CD4-positive, CD25-positive, alpha-beta regulatory T cell (primary cell): ENCODE measurements around the gene ZBTB8A. TPM values are rescaled to one million over a fixed set of nuclear protein-coding genes. Genes with fewer than 3 reads are reported as not detected.
A peak's percentile ranks its signal among the peaks of the same experiment; 100 is the strongest.
"Not testable (repeated sequence)": the region's sequence is repeated elsewhere in the genome, so short reads cannot be mapped to it uniquely, and the experiment has no call there.

Experiments
- ATAC-seq, 2 donors: fragments of 150-1000 bp; cut with Tn5 transposase; one replicate each; pipeline ENCODE4 v1.10.0; 2021; ENCODE audit warnings: low read depth in 2 of 2, moderate number of reproducible peaks in 2 of 2, moderate library complexity in 1 of 2
- DNase-seq, 3 donors: peaks; one replicate each; pipeline versions ENCODE4 v3.0.0 to v3.0.0-alpha.2; 2012 to 2022; ENCODE audit warnings: mixed read lengths in 1 of 3
- H3K27ac ChIP-seq: one replicate; pipeline ENCODE4 v1.7.0; 2013; ENCODE audit warnings: mild to moderate bottlenecking, low read length; ENCODE audit not compliant: insufficient read depth, poor library complexity, severe bottlenecking
- H3K27me3 ChIP-seq: one replicate; pipeline ENCODE4 v1.7.0; 2013; ENCODE audit warnings: low read length; ENCODE audit not compliant: control insufficient read depth, insufficient read depth
- H3K36me3 ChIP-seq: one replicate; pipeline ENCODE4 v1.7.0; 2013; ENCODE audit warnings: mild to moderate bottlenecking, low read length, moderate library complexity; ENCODE audit not compliant: control insufficient read depth, insufficient read depth
- H3K4me1 ChIP-seq: 2 replicates; pipeline ENCODE4 v1.7.0; 2013; ENCODE audit warnings: mild to moderate bottlenecking, low read length; ENCODE audit not compliant: insufficient read depth, control insufficient read depth, poor library complexity, severe bottlenecking
- H3K4me3 ChIP-seq: one replicate; pipeline ENCODE4 v1.7.0; 2013; ENCODE audit warnings: low read depth, mild to moderate bottlenecking, low read length, moderate library complexity
- H3K9me3 ChIP-seq, 2 experiments: 1 replicate in 1 of 2; 2 replicates in 1 of 2; pipeline ENCODE4 v1.7.0; 2013; ENCODE audit warnings: low read length in 2 of 2, mild to moderate bottlenecking in 1 of 2, moderate library complexity in 1 of 2; ENCODE audit not compliant: control insufficient read depth in 2 of 2
- H3K27ac Mint-ChIP-seq, 3 donors: one replicate each; pipeline ENCODE4 v1.8.0; 2020 to 2022; ENCODE audit warnings: mild to moderate bottlenecking in 3 of 3, mixed read lengths in 3 of 3, moderate library complexity in 2 of 3
- H3K27me3 Mint-ChIP-seq: one replicate; pipeline ENCODE4 v1.8.0; 2022; ENCODE audit warnings: mild to moderate bottlenecking, mixed read lengths
- H3K36me3 Mint-ChIP-seq: one replicate; pipeline ENCODE4 v1.8.0; 2020; ENCODE audit warnings: mixed read lengths
- H3K4me1 Mint-ChIP-seq, 4 donors: one replicate each; pipeline ENCODE4 v1.8.0; 2020 to 2022; ENCODE audit warnings: mixed read lengths in 4 of 4, mild to moderate bottlenecking in 1 of 4
- H3K4me3 Mint-ChIP-seq, 4 donors: one replicate each; pipeline ENCODE4 v1.8.0; 2020 to 2022; ENCODE audit warnings: mild to moderate bottlenecking in 4 of 4, mixed read lengths in 4 of 4, moderate library complexity in 3 of 4
- H3K9me3 Mint-ChIP-seq, 7 donors: one replicate each; pipeline ENCODE4 v1.8.0; 2020 to 2022; ENCODE audit warnings: mixed read lengths in 7 of 7, mild to moderate bottlenecking in 3 of 7, moderate library complexity in 2 of 7
- polyA plus RNA-seq, 4 donors: library from polyadenylated mRNA; unstranded; fragments of 300-500 nt; fragmentation: Illumina TruSeq; gene quantifications; one replicate each; pipeline ENCODE4 v1.2.3, GENCODE V29; 2021
- total RNA-seq: library from RNA; stranded (reverse); gene quantifications from one replicate; pipeline ENCODE4 v1.2.3, GENCODE V29; 2022

The ZBTB8A gene
- total and polyA plus RNA-seq, 5 donors from 2014 or later = 0.12 TPM; not detected in 4

DNA sequence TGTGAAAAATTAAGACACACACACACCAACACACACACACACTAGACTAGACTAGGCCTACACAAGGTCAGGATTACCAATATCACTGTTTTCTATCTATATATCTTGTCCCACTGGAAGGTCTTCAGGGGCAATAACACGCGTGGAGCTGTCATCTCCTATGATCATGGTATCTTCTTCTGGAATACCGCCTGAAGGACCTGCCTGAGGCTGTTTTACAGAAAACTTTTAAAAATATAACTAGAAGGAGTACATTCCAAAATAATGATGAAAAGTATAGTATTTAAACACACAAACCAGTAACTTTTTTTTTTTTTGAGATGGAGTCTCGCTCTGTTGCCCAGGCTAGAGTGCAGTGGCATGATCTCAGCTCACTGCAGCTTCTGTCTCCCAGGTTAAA is 20.3 kb upstream of the ZBTB8A start:
- Histone ChIP-seq H3K27me3 (no peaks in the 10 kb centered on the region), H3K4me3 (no peak overlapping the region), H3K27ac (no peak overlapping the region), H3K9me3 (no peaks in the 10 kb centered on the region), H3K36me3 (no peaks in the 10 kb centered on the region), H3K4me1 (no peaks in the 10 kb centered on the region)
- H3K4me1 Mint-ChIP-seq = peaks cover 0 to 10% (median 2%) of the 10 kb centered on the region in 4 donors
- peaks cover 0 to 2% (median 0%) of the 10 kb centered on the region in 7 donors for H3K9me3 Mint-ChIP-seq
- no peak for DNase-seq
- no peak overlapping the region for H3K27ac Mint-ChIP-seq
- ATAC-seq = no peak
- no peaks in the 10 kb centered on the region for H3K36me3 Mint-ChIP-seq
- no peak overlapping the region for H3K4me3 Mint-ChIP-seq
- H3K27me3 Mint-ChIP-seq = peaks cover 24% of the 10 kb centered on the region

DNA sequence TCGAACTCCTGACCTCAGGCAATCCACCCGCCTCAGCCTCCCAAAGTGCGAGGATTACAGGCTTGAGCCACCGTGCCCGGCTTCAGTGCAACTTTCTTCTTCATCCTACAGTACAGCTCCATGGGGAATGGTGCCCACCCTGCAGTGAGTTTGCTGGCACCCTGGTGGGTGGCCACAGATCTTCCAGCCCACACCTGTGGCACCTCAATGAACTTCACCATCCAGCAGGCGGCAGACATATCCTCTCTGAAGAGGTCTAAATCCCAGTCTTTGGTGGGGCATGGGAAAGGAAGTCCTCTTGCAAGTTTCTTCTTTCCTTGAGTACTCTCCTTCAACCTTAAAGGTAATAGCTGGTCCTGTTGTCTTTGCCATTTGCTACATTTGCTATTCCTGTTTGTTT is 18.1 kb upstream of the ZBTB8A start:
- no peaks in the 10 kb centered on the region for H3K9me3 ChIP-seq
- no peak overlapping the region for H3K27ac ChIP-seq
- DNase-seq (no peak), ATAC-seq (no peak)
- Mint-ChIP-seq H3K27me3 (peaks cover 13% of the 10 kb centered on the region), H3K36me3 (no peaks in the 10 kb centered on the region), H3K4me1 (peaks cover 0 to 10% (median 2%) of the 10 kb centered on the region in 4 donors), H3K27ac (peak overlapping the region in 1 of 3 donors; percentile 23), H3K9me3 (peaks cover 0 to 2% (median 0%) of the 10 kb centered on the region in 7 donors), H3K4me3 (peak overlapping the region in 2 of 4 donors; percentile 43 to 56)
- H3K4me1 ChIP-seq = no peaks in the 10 kb centered on the region
- no peaks in the 10 kb centered on the region for H3K27me3 ChIP-seq
- no peaks in the 10 kb centered on the region for H3K36me3 ChIP-seq
- no peak overlapping the region for H3K4me3 ChIP-seq

DNA sequence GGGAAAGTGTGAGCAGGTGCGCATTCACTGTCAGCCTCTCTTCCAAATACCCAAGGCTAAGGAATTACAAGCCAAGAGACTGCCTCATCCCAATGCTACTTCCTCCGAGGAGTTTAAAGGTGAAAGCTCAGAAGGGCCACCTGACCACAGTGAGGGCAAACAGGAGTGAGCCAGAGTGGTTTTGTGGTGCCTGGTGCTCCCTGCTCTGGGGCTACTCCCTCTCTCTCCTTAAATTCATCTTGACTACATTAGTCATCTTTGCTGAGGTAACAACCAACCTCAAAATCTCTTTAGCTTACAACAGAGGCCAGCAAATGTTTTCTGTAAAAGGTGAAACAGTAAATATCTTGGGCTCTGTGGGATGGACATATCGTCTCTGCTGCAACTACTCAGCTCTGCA is 14.2 kb upstream of the ZBTB8A start:
- ATAC-seq (no peak), DNase-seq (no peak)
- Mint-ChIP-seq H3K4me1 (peaks cover 0 to 10% (median 2%) of the 10 kb centered on the region in 4 donors), H3K36me3 (no peaks in the 10 kb centered on the region), H3K4me3 (no peak overlapping the region), H3K27ac (no peak overlapping the region), H3K9me3 (peaks cover 0 to 2% (median 0%) of the 10 kb centered on the region in 7 donors), H3K27me3 (peaks cover 13% of the 10 kb centered on the region)
- H3K4me3 ChIP-seq = no peak overlapping the region
- H3K27ac ChIP-seq = no peak overlapping the region
- no peaks in the 10 kb centered on the region for H3K4me1 ChIP-seq
- no peaks in the 10 kb centered on the region for H3K27me3 ChIP-seq
- no peaks in the 10 kb centered on the region for H3K9me3 ChIP-seq
- no peaks in the 10 kb centered on the region for H3K36me3 ChIP-seq

DNA sequence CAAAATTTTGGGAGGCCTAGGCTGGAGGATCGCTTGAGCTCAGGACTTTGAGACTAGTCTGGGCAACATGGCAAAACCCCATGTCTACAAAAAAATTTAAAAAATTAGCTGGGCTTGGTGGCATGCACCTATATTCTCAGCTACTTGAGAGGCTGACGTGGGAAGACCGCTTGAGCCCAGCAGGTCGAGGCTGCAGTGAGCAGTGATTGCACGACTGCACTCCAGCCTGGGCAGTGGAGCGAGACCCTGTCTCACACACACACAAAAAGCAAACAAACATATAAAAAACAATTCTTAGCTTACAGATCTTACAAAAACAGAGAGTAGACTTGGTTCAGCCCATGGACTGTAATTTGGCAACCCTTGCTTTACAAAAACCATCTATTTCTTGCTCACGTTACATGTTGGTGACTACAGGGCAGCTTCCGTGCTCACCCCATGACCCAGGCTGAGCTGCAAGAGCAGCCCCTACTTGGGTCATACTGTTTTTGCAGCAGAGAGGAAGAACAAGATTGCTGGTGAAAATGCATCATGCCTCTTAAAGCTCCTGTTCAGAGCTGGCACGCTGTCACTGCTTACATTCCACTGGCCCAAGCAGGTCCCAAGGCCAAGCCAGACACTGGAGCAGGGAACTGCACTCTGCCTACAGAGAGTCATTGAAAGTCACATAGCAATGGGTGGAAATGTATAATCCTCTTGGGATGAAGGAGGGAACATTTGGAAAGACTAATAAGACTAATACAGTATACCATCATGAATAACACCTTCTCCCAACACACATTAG is 13.4 kb upstream of the ZBTB8A start:
- H3K9me3 Mint-ChIP-seq = peaks cover 0 to 2% (median 0%) of the 10 kb centered on the region in 7 donors
- Histone ChIP-seq H3K36me3 (no peaks in the 10 kb centered on the region), H3K4me3 (no peak overlapping the region), H3K9me3 (no peaks in the 10 kb centered on the region), H3K4me1 (no peaks in the 10 kb centered on the region), H3K27ac (no peak overlapping the region), H3K27me3 (no peaks in the 10 kb centered on the region)
- H3K27ac Mint-ChIP-seq = no peak overlapping the region
- H3K4me3 Mint-ChIP-seq = no peak overlapping the region
- H3K27me3 Mint-ChIP-seq = peaks cover 6% of the 10 kb centered on the region
- H3K4me1 Mint-ChIP-seq = peaks cover 0 to 5% (median 0%) of the 10 kb centered on the region in 4 donors
- no peak for DNase-seq
- ATAC-seq = no peak
- H3K36me3 Mint-ChIP-seq = no peaks in the 10 kb centered on the region

DNA sequence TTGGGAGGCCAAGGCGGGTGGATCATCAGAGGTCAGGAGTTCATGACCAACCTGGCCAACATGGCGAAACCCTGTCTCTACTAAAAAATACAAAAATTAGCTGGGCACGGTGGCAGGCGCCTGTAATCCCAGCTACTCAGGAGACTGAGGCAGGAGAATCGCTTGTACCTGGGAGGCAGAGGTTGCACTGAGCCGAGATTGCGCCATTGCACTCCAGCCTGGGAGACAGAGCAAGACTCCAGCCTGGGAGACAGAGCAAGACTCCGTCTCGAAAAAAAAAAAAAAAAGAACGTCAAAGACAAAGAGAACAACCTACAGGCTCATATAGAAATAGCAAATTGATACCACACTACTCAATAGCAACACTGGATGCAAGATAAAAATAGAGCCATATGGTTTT is 10.7 kb upstream of the ZBTB8A start:
- ATAC-seq, H3K27me3 Mint-ChIP-seq, H3K4me1 ChIP-seq, H3K9me3 Mint-ChIP-seq, H3K27ac Mint-ChIP-seq, H3K27me3 ChIP-seq, H3K36me3 Mint-ChIP-seq, H3K4me3 Mint-ChIP-seq, H3K27ac ChIP-seq, H3K4me3 ChIP-seq, DNase-seq, H3K36me3 ChIP-seq, H3K9me3 ChIP-seq, H3K4me1 Mint-ChIP-seq: not testable (repeated sequence)

DNA sequence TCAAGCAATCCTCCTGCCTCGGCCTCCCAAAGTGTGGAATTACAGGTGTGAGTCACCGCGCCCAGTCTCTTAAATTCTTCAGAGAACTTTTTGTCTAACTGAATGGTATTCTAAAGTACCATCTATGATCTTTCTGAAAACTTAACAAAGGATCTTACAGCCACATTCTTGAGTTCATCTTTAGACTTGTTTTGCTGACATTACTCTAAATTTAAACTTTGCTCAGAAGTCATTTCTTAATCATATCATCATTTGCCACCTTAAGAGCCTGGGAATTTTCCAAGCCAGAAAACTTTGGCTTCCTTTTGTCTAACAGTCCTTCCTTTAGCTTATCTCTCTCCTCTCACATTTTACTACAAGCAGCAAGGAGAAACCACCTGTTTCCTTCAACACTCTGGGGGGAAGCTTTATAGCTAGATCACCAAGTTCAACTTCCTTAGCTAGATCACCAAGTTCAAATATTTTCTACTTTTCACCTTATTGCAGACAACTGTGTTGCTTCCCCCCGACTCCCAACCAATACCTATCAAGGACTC is 5.4 kb upstream of the ZBTB8A start:
- Histone ChIP-seq H3K4me1 (no peaks in the 10 kb centered on the region), H3K27me3 (peaks cover 22% of the 10 kb centered on the region), H3K36me3 (no peaks in the 10 kb centered on the region), H3K27ac (no peak overlapping the region), H3K9me3 (no peaks in the 10 kb centered on the region), H3K4me3 (no peak overlapping the region)
- ATAC-seq (no peak), DNase-seq (no peak)
- peaks cover 0 to 4% (median 0%) of the 10 kb centered on the region in 7 donors for H3K9me3 Mint-ChIP-seq
- H3K4me3 Mint-ChIP-seq = no peak overlapping the region
- H3K27me3 Mint-ChIP-seq = peaks cover 40% of the 10 kb centered on the region
- no peak overlapping the region for H3K27ac Mint-ChIP-seq
- no peaks in the 10 kb centered on the region for H3K36me3 Mint-ChIP-seq
- peaks cover 0 to 3% (median under 1%) of the 10 kb centered on the region in 4 donors for H3K4me1 Mint-ChIP-seq

DNA sequence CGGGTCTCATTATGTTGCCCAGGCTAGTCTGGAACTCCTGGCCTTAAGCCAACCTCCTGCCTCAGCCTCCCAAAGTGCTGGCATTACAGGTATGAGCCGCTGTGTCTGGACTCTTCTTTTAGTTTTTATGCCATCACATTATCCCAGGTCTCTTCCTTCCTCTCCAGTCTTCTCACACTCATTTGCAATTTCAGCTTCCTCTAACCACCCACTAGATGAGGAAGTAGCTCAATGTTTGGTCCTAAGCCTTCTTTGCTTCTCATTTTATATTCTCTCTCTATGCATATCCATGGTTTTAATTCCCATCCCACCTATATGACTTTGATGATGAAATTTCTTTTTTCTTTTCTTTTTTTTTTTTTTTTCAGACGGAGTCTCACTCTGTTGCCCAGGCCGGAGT is 3.1 kb upstream of the ZBTB8A start:
- H3K36me3 ChIP-seq = no peaks in the 10 kb centered on the region
- H3K27ac ChIP-seq = no peak overlapping the region
- Mint-ChIP-seq H3K27me3 (peaks cover 57% of the 10 kb centered on the region), H3K4me1 (peaks cover 5 to 13% (median 6%) of the 10 kb centered on the region in 4 donors), H3K36me3 (peaks cover 1% of the 10 kb centered on the region), H3K9me3 (peaks cover 0 to 4% (median 0%) of the 10 kb centered on the region in 7 donors), H3K27ac (no peak overlapping the region), H3K4me3 (no peak overlapping the region)
- DNase-seq (no peak), ATAC-seq (no peak)
- peaks cover 37% of the 10 kb centered on the region for H3K27me3 ChIP-seq
- no peaks in the 10 kb centered on the region for H3K9me3 ChIP-seq
- H3K4me3 ChIP-seq = no peak overlapping the region
- peaks cover 10% of the 10 kb centered on the region for H3K4me1 ChIP-seq

DNA sequence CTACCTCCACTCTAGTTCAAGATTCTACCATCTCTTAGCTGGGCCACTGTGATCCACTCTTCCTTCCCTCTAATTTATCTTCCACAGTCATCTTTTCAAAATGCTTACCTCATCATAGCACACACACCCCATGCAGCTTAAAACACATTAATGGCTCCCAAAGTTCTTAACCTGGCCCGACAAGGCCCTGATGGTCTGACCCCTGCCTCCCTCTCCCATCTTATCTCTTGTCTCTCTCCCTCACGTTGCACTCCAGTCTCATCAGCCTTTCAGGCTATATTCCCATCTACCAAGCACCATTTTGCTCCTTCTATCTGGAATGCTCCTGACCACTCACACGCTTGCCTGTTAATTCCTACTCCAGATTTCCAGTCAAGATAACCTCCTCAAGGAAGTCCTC is 2.5 kb upstream of the ZBTB8A start:
- DNase-seq (no peak), ATAC-seq (no peak)
- Mint-ChIP-seq H3K4me3 (no peak overlapping the region), H3K4me1 (peaks cover 5 to 13% (median 6%) of the 10 kb centered on the region in 4 donors), H3K27me3 (peaks cover 64% of the 10 kb centered on the region), H3K9me3 (peaks cover 0 to 4% (median 0%) of the 10 kb centered on the region in 7 donors), H3K36me3 (peaks cover 3% of the 10 kb centered on the region), H3K27ac (peak overlapping the region in 1 of 3 donors; percentile 57)
- Histone ChIP-seq H3K36me3 (no peaks in the 10 kb centered on the region), H3K4me1 (peaks cover 10% of the 10 kb centered on the region), H3K27ac (no peak overlapping the region), H3K27me3 (peaks cover 43% of the 10 kb centered on the region), H3K4me3 (no peak overlapping the region), H3K9me3 (no peaks in the 10 kb centered on the region)
